NB4 (cell line): ENCODE data around the gene C5.

Experiments used
- MYC ChIP-seq: IDR thresholded peaks from 2 replicates; pipeline ENCODE4 v1.6.1; 2011; ENCODE audit warnings: low read depth, low read length
- POLR2A ChIP-seq: IDR thresholded peaks from 2 replicates; pipeline ENCODE4 v1.6.1; 2011; ENCODE audit warnings: mild to moderate bottlenecking; ENCODE audit not compliant: insufficient read length; ENCODE audit errors: extremely low read depth
- TF ChIP-seq, protein P1 (sequence below): IDR thresholded peaks from one replicate; pipeline ENCODE4 v1.5.1; 2012; ENCODE audit warnings: low read depth, low read length

DNA sequence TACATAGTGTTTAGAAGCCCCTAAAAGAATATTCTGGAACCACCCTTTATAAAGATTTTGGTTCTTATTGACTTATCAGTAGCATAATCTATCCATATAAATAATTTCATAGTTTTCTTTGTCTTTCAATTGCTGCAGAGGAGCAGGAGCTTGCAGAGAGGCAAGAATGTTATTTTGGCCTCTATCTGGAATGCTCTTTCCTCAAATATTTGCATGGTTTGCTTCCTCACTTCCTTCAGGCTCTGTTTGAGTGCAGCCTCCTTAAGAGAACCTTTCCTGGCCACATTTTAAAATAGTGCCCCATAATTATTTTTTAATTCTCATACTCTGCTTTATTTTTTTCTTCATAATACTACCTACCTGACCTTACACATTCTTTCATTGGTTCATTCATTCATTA is 1.5 kb downstream of the C5 start:
- TF ChIP-seq, protein P1, sequence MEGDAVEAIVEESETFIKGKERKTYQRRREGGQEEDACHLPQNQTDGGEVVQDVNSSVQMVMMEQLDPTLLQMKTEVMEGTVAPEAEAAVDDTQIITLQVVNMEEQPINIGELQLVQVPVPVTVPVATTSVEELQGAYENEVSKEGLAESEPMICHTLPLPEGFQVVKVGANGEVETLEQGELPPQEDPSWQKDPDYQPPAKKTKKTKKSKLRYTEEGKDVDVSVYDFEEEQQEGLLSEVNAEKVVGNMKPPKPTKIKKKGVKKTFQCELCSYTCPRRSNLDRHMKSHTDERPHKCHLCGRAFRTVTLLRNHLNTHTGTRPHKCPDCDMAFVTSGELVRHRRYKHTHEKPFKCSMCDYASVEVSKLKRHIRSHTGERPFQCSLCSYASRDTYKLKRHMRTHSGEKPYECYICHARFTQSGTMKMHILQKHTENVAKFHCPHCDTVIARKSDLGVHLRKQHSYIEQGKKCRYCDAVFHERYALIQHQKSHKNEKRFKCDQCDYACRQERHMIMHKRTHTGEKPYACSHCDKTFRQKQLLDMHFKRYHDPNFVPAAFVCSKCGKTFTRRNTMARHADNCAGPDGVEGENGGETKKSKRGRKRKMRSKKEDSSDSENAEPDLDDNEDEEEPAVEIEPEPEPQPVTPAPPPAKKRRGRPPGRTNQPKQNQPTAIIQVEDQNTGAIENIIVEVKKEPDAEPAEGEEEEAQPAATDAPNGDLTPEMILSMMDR: no peak
- TF ChIP-seq MYC (no peak), POLR2A (no peak)
